Body of pancreas (tissue), 4 donors: ENCODE data around the gene MANBA.

Experiments
- POLR2A ChIP-seq, 3 donors: fragments of 450-650 bp; IDR thresholded peaks; one replicate each; pipeline ENCODE4 v1.6.1; 2016; ENCODE audit warnings: antibody characterized with exemption in 3 of 3, mild to moderate bottlenecking in 2 of 3
- TF ChIP-seq, protein P1 (sequence below), 7 experiments: fragments of 450-650 bp in 4 of 7; fragments of 200-600 bp in 3 of 7; sonication (generic) in 3 of 7; IDR thresholded peaks; one replicate each; pipeline ENCODE4 v1.5.1; 2016 to 2019; ENCODE audit warnings: antibody characterized with exemption in 7 of 7

GRCh38 chr4:102612210-102612609 lies 148.6 kb downstream of the MANBA start:
- TF ChIP-seq, protein P1, sequence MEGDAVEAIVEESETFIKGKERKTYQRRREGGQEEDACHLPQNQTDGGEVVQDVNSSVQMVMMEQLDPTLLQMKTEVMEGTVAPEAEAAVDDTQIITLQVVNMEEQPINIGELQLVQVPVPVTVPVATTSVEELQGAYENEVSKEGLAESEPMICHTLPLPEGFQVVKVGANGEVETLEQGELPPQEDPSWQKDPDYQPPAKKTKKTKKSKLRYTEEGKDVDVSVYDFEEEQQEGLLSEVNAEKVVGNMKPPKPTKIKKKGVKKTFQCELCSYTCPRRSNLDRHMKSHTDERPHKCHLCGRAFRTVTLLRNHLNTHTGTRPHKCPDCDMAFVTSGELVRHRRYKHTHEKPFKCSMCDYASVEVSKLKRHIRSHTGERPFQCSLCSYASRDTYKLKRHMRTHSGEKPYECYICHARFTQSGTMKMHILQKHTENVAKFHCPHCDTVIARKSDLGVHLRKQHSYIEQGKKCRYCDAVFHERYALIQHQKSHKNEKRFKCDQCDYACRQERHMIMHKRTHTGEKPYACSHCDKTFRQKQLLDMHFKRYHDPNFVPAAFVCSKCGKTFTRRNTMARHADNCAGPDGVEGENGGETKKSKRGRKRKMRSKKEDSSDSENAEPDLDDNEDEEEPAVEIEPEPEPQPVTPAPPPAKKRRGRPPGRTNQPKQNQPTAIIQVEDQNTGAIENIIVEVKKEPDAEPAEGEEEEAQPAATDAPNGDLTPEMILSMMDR (IDR thresholded peaks at IDR 0.05): no peak
- TF ChIP-seq POLR2A (IDR thresholded peaks at IDR 0.05): no peak
